ENCODE data around the gene NFIA. TPM values are rescaled to one million over a fixed set of nuclear protein-coding genes. Genes with fewer than 3 reads are reported as not detected.

Gene NFIA
- total and polyA plus RNA-seq, 9 of the 15 experiments (the other 6 are each of a cell fraction or from before 2014, with no cell fraction given), result 5.3 to 24.9 (median 9.8) TPM

GRCh38 chr1:61141288-61142042, 59.1 kb downstream of the NFIA start (continued):
- TF ChIP-seq PREB (CRISPR knock-in tag; IDR thresholded peaks at IDR 0.05) (no peak), HDAC3 (IDR thresholded peaks at IDR 0.05; ENCODE audit: borderline replicate concordance, partially characterized antibody) (no peak), GATA2 (CRISPR knock-in tag; IDR thresholded peaks at IDR 0.05) (no peak), CREB3L1 (IDR thresholded peaks at IDR 0.05; ENCODE audit: borderline replicate concordance, low read depth) (no peak), HNRNPH1 (optimal IDR thresholded peaks at IDR 0.05; ENCODE audit: low read depth, low read length) (no peak), EZH2 (IDR thresholded peaks at IDR 0.05; ENCODE audit: borderline replicate concordance, low read depth, low read length) (no peak), ARID4B (CRISPR knock-in tag; IDR thresholded peaks at IDR 0.05) (no peak), ZNF184 (CRISPR knock-in tag; IDR thresholded peaks at IDR 0.05) (no peak), HDAC2 (IDR thresholded peaks at IDR 0.05) (no peak), NFIC (IDR thresholded peaks at IDR 0.05) (no peak), HIVEP1 (CRISPR knock-in tag; IDR thresholded peaks at IDR 0.05) (no peak), NKRF (IDR thresholded peaks at IDR 0.05; ENCODE audit: borderline replicate concordance) (no peak), ZBTB9 (CRISPR knock-in tag; IDR thresholded peaks at IDR 0.05) (no peak), FOXA3 (CRISPR knock-in tag; conservative IDR thresholded peaks at IDR 0.05 in 1 of 2, IDR thresholded peaks at IDR 0.05 in 1 of 2) (peak in 1 of 2 experiments; percentile 63; a peak in 1 of 4 replicates), NEUROD1 (IDR thresholded peaks at IDR 0.05; ENCODE audit: borderline replicate concordance, low read depth, low read length, partially characterized antibody) (no peak)
